HCT116 (cell line): ENCODE data around the gene UXS1. TPM values are rescaled to one million over a fixed set of nuclear protein-coding genes. Genes with fewer than 3 reads are reported as not detected.
A peak's percentile ranks its signal among the peaks of the same experiment; 100 is the strongest.

ENCODE experiments used
- ATAC-seq: fragments of 200-7000 bp; cut with Tn5 transposase; 2 replicates; pipeline ENCODE4 v1.9.1; 2020; ENCODE audit warnings: mild to moderate bottlenecking, moderate library complexity
- BruUV-seq: library from RNA; stranded (reverse); fragments of 400-500 nt; replicated peaks from 2 replicates; lab custom pipeline; 2021; lab: Mats Ljungman, UMichigan
- CTCF ChIA-PET: fragments of 300-600 bp; sonication (Branson Sonifier 250); formaldehyde crosslinking; loops from one replicate; lab custom pipeline; 2021; ENCODE audit warnings: antibody characterized with exemption; lab: Charles Lee
- POLR2A ChIA-PET: fragments of 300-600, 350-600 bp; sonication (Branson Sonifier 250); formaldehyde crosslinking; loops from one replicate; lab custom pipeline; 2021; ENCODE audit warnings: antibody characterized with exemption; lab: Charles Lee
- RAD21 ChIA-PET, 2 experiments: fragments of 300-600 bp; sonication (Branson Sonifier 250); formaldehyde crosslinking; loops; one replicate each; lab custom pipeline; 2023; ENCODE audit warnings: low total read pairs in 2 of 2; ENCODE audit not compliant: uncharacterized antibody in 2 of 2, unreplicated experiment in 2 of 2, low non-redundant PET in 1 of 2; lab: Charles Lee
- DNase-seq: peaks from one replicate; pipeline ENCODE4 v3.0.0-alpha.2; 2010; ENCODE audit warnings: low read depth, low spot score
- H2AFZ ChIP-seq: fragments of 200-600 bp; shearing (Covaris generic), sonication (generic); 2 replicates; pipeline ENCODE4 v1.6.1; 2017; ENCODE audit warnings: low read depth, mixed run types, mixed read lengths, antibody characterized with exemption, low read length; ENCODE audit not compliant: poor library complexity, severe bottlenecking
- H3K27ac ChIP-seq: 2 replicates; pipeline ENCODE4 v1.5.1; 2012; ENCODE audit warnings: low read depth, low read length
- H3K27me3 ChIP-seq: fragments of 200-600 bp; sonication (generic); 2 replicates; pipeline ENCODE4 v1.6.1; 2016; ENCODE audit warnings: mixed run types, low read length, mixed read lengths; ENCODE audit not compliant: insufficient read depth
- H3K36me3 ChIP-seq, 2 experiments: fragments of 200-500 bp in 1 of 2; fragments of 200-600 bp in 1 of 2; sonication (Bioruptor generic) in 1 of 2; sonication (generic) in 1 of 2; 2 replicates each; pipeline versions ENCODE4 v1.5.1 to v1.6.1; 2014 to 2016; ENCODE audit warnings: low read length in 2 of 2, inconsistent platforms in 1 of 2, mixed read lengths in 1 of 2, mixed run types in 1 of 2; ENCODE audit not compliant: insufficient read depth in 2 of 2, control insufficient read depth in 1 of 2
- H3K4me1 ChIP-seq, 2 experiments: fragments of 200-600 bp in 1 of 2; sonication (generic) in 1 of 2; 2 replicates each; pipeline versions ENCODE4 v1.5.1 to v1.6.1; 2012 to 2017; ENCODE audit warnings: low read length in 2 of 2, inconsistent platforms in 1 of 2, mild to moderate bottlenecking in 1 of 2, mixed read lengths in 1 of 2, mixed run types in 1 of 2, moderate library complexity in 1 of 2; ENCODE audit not compliant: insufficient read depth in 2 of 2, control insufficient read depth in 1 of 2
- H3K4me2 ChIP-seq: fragments of 200-600 bp; sonication (generic); 2 replicates; pipeline ENCODE4 v1.6.1; 2017; ENCODE audit warnings: mixed run types, low read length, mixed read lengths
- H3K4me3 ChIP-seq, 2 experiments: fragments of 200-600 bp in 1 of 2; sonication (generic) in 1 of 2; replicated peaks in 1 of 2; 2 replicates each; pipeline ENCODE4 v1.5.1; 2011 to 2016; ENCODE audit warnings: low read length in 2 of 2, control low read depth in 1 of 2, low read depth in 1 of 2, mild to moderate bottlenecking in 1 of 2, mixed read lengths in 1 of 2, mixed run types in 1 of 2
- H3K79me2 ChIP-seq: fragments of 200-600 bp; sonication (generic); 2 replicates; pipeline ENCODE4 v1.6.1; 2017; ENCODE audit warnings: mild to moderate bottlenecking, mixed run types, low read length, moderate library complexity, mixed read lengths; ENCODE audit not compliant: insufficient read depth
- H3K9ac ChIP-seq: fragments of 200-600 bp; sonication (generic); 2 replicates; pipeline ENCODE4 v1.6.1; 2016; ENCODE audit warnings: low read length, mixed read lengths
- H3K9me2 ChIP-seq: fragments of 200-600 bp; sonication (generic), shearing (Covaris generic); 2 replicates; pipeline ENCODE4 v1.6.1; 2017; ENCODE audit warnings: mixed run types, mild to moderate bottlenecking, moderate library complexity; ENCODE audit not compliant: insufficient read depth
- H3K9me3 ChIP-seq, 2 experiments: fragments of 200-500 bp in 1 of 2; fragments of 200-600 bp in 1 of 2; sonication (Bioruptor generic) in 1 of 2; sonication (generic) in 1 of 2; 2 replicates each; pipeline ENCODE4 v1.6.1; 2014 to 2017; ENCODE audit warnings: low read length in 2 of 2, mixed read lengths in 2 of 2, inconsistent platforms in 1 of 2, low read depth in 1 of 2, mild to moderate bottlenecking in 1 of 2, mixed run types in 1 of 2, moderate library complexity in 1 of 2; ENCODE audit not compliant: control insufficient read depth in 1 of 2, insufficient read depth in 1 of 2
- H4K20me1 ChIP-seq: fragments of 200-600 bp; sonication (generic), shearing (Covaris generic); 2 replicates; pipeline ENCODE4 v1.6.1; 2017; ENCODE audit warnings: mixed run types, mild to moderate bottlenecking, moderate library complexity; ENCODE audit not compliant: insufficient read depth
- CBX3 ChIP-seq: IDR thresholded peaks from 2 replicates; pipeline ENCODE4 v1.6.1; 2012; ENCODE audit warnings: low read depth
- EGR1 ChIP-seq: IDR thresholded peaks from 2 replicates; pipeline ENCODE4 v1.6.1; 2012; ENCODE audit warnings: low read depth
- ELF1 ChIP-seq: IDR thresholded peaks from 2 replicates; pipeline ENCODE4 v1.6.1; 2012; ENCODE audit warnings: low read depth, borderline replicate concordance
- FOSL1 ChIP-seq: IDR thresholded peaks from 2 replicates; pipeline ENCODE4 v1.6.1; 2012; ENCODE audit warnings: low read depth
- RAD21 ChIP-seq: IDR thresholded peaks from 2 replicates; pipeline ENCODE4 v1.6.1; 2012; ENCODE audit warnings: low read depth, mild to moderate bottlenecking
- REST ChIP-seq: IDR thresholded peaks from 2 replicates; pipeline ENCODE4 v1.6.1; 2012; ENCODE audit warnings: low read depth
- SIN3A ChIP-seq: IDR thresholded peaks from 2 replicates; pipeline ENCODE4 v1.6.1; 2012; ENCODE audit warnings: low read depth
- TCF7L2 ChIP-seq: IDR thresholded peaks from 2 replicates; pipeline ENCODE4 v1.7.0; 2011; ENCODE audit warnings: borderline replicate concordance, inconsistent platforms; ENCODE audit not compliant: insufficient read depth, insufficient read length; ENCODE audit errors: extremely low read depth
- YY1 ChIP-seq: IDR thresholded peaks from 2 replicates; pipeline ENCODE4 v1.6.1; 2011; ENCODE audit warnings: low read length, low read depth, moderate library complexity, mild to moderate bottlenecking; ENCODE audit not compliant: insufficient replicate concordance; ENCODE audit errors: extremely low read depth
- ZBTB33 ChIP-seq: IDR thresholded peaks from 2 replicates; pipeline ENCODE4 v1.6.1; 2011; ENCODE audit warnings: mild to moderate bottlenecking, low read length, moderate library complexity; ENCODE audit not compliant: insufficient replicate concordance; ENCODE audit errors: extremely low read depth
- intact Hi-C: fragments of 100-400 bp; cut with micrococcal nuclease; formaldehyde crosslinking; loops from 2 replicates; pipeline ENCODE4 v1.10.0; 2022
- total RNA-seq: library from RNA; stranded (reverse); gene quantifications from one replicate; pipeline ENCODE4 v1.2.1, GENCODE V29; 2021; ENCODE audit not compliant: unreplicated experiment
- TF ChIP-seq, protein P1 (sequence below), 3 experiments: fragments of 200-600 bp in 1 of 3; sonication (generic) in 1 of 3; IDR thresholded peaks in 2 of 3; conservative IDR thresholded peaks in 1 of 3; 2 replicates each; pipeline ENCODE4 v1.5.1; 2012 to 2017; ENCODE audit warnings: low read depth in 2 of 3, low read length in 2 of 3, antibody characterized with exemption in 1 of 3, borderline replicate concordance in 1 of 3, control low read depth in 1 of 3, mild to moderate bottlenecking in 1 of 3, mixed read lengths in 1 of 3, mixed run types in 1 of 3, moderate library complexity in 1 of 3; ENCODE audit not compliant: insufficient read depth in 1 of 3
- TF ChIP-seq, protein P2 (sequence below): IDR thresholded peaks from 2 replicates; pipeline ENCODE4 v1.6.1; 2012

The UXS1 gene
- total RNA-seq, 1 experiment from 2014 or later, result 45.7 TPM

DNA sequence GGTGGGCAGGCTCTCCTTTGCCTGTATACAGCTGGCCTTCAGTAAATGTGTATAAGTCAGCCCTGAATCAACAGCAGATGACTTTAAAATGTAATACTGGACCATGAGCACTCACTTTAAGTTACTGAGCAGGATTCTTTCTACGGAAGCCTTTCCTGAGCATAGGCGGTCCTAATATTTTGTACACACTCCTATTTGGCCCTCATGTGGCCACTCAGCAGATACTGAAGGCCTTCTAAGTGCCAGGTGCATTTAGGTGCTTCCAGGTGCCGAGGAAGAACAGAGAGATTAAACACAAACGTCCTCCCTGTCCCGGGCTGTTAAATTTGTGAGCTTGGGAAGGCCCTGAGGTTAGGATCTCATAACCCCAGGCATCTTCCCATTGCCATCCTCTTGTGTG lies 27.0 kb downstream of the UXS1 start:
- H3K9me2 ChIP-seq, result no peaks in the 10 kb centered on the region
- no peak overlapping the region for H3K4me3 ChIP-seq
- no peak overlapping the region for H3K4me2 ChIP-seq
- no peak overlapping the region for H3K9ac ChIP-seq
- peaks cover 40% of the 10 kb centered on the region for H3K79me2 ChIP-seq
- no peak for TF ChIP-seq SIN3A
- peaks cover 15 to 30% of the 10 kb centered on the region in 2 experiments for H3K4me1 ChIP-seq
- ChIA-PET RAD21 (no interaction called here), CTCF (interaction anchor here (0.9 kb wide), 1 partner anchor 19 kb away, joined by 3 read pairs; no protein-coding TSS in a partner anchor), POLR2A (no interaction called here)
- 0 out of 2 replicates have a peak, but pooled peaks cover 2% of the 10 kb centered on the region for H4K20me1 ChIP-seq
- DNase-seq (no peak), ATAC-seq (peak; percentile 46)
- no peaks in the 10 kb centered on the region for H3K9me3 ChIP-seq
- H3K27me3 ChIP-seq, result no peaks in the 10 kb centered on the region
- BruUV-seq, result no TSS peak
- H3K27ac ChIP-seq, result no peak overlapping the region
- no peaks in the 10 kb centered on the region for H3K36me3 ChIP-seq
- intact Hi-C loops, result no loop called here
- H2AFZ ChIP-seq, result no peak overlapping the region

- Histone ChIP-seq H2AFZ (no peak overlapping the region), H3K79me2 (peaks cover 35% of the 10 kb centered on the region), H3K36me3 (no peaks in the 10 kb centered on the region), H3K9ac (no peak overlapping the region), H3K27me3 (no peaks in the 10 kb centered on the region), H3K4me1 (peaks cover 26 to 42% of the 10 kb centered on the region in 2 experiments), H3K9me2 (no peaks in the 10 kb centered on the region), H4K20me1 (no peaks in the 10 kb centered on the region), H3K4me3 (no peak overlapping the region), H3K27ac (no peak overlapping the region), H3K9me3 (no peaks in the 10 kb centered on the region), H3K4me2 (no peak overlapping the region)
- DNase-seq (no peak), ATAC-seq (no peak)
- RAD21 ChIA-PET, result no interaction called here
- BruUV-seq, result no TSS peak
- CTCF ChIA-PET, result no interaction called here
- POLR2A ChIA-PET, result no interaction called here
- intact Hi-C loops, result no loop called here
- TF ChIP-seq, protein P1, sequence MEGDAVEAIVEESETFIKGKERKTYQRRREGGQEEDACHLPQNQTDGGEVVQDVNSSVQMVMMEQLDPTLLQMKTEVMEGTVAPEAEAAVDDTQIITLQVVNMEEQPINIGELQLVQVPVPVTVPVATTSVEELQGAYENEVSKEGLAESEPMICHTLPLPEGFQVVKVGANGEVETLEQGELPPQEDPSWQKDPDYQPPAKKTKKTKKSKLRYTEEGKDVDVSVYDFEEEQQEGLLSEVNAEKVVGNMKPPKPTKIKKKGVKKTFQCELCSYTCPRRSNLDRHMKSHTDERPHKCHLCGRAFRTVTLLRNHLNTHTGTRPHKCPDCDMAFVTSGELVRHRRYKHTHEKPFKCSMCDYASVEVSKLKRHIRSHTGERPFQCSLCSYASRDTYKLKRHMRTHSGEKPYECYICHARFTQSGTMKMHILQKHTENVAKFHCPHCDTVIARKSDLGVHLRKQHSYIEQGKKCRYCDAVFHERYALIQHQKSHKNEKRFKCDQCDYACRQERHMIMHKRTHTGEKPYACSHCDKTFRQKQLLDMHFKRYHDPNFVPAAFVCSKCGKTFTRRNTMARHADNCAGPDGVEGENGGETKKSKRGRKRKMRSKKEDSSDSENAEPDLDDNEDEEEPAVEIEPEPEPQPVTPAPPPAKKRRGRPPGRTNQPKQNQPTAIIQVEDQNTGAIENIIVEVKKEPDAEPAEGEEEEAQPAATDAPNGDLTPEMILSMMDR (IDR thresholded peaks at IDR 0.05 in 2 of 3, conservative IDR thresholded peaks at IDR 0.05 in 1 of 3; ENCODE audit: borderline replicate concordance in 1 of 3, insufficient read depth in 1 of 3, low read depth in 2 of 3, low read length in 2 of 3), result no peak
- TF ChIP-seq YY1 (no peak), RAD21 (no peak), CBX3 (no peak), REST (no peak), ZBTB33 (no peak), EGR1 (no peak), TCF7L2 (no peak), ELF1 (no peak), FOSL1 (no peak)
- TF ChIP-seq, protein P2, sequence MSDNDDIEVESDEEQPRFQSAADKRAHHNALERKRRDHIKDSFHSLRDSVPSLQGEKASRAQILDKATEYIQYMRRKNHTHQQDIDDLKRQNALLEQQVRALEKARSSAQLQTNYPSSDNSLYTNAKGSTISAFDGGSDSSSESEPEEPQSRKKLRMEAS, result no peak
Measured at GRCh38 chr2:106165561-106165960, 28.5 kb downstream of the UXS1 start.
